ENCODE results near the gene LTA4H. TPM values are rescaled to one million over a fixed set of nuclear protein-coding genes. Genes with fewer than 3 reads are reported as not detected.

The LTA4H gene
- polyA plus RNA-seq, 1 experiment, result 93.6 TPM

DNA sequence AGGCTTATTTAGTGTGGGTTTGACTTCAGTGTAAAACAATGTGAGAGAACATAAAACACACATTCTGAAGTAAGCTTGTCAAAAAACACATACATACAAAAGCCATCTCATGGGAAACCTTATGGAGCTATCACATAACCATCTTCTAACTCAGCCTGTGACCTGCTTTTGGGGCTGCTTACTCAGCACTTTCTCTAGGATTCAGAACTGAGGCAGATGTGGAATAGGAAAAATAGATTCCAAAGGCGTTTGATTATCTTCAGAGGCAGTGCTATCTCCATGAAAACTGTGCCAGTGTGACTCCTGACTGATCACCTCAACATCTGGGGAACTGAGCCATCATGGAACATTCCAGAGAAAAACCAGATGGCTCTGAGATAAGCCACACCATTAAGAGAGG, 52.8 kb downstream of the LTA4H start:
- POLR2A ChIA-PET, result no interaction called here
- Histone ChIP-seq H3K27me3 (ENCODE audit: control insufficient read depth, insufficient read depth, low read length) (peaks cover 14% of the 10 kb centered on the region), H3K4me3 (ENCODE audit: low read depth, low read length) (no peak overlapping the region), H3K9me3 (ENCODE audit: control insufficient read depth, insufficient read depth, low read length) (no peaks in the 10 kb centered on the region), H3K27ac (ENCODE audit: low read depth, low read length) (no peak overlapping the region)
- TF ChIP-seq, protein P1, sequence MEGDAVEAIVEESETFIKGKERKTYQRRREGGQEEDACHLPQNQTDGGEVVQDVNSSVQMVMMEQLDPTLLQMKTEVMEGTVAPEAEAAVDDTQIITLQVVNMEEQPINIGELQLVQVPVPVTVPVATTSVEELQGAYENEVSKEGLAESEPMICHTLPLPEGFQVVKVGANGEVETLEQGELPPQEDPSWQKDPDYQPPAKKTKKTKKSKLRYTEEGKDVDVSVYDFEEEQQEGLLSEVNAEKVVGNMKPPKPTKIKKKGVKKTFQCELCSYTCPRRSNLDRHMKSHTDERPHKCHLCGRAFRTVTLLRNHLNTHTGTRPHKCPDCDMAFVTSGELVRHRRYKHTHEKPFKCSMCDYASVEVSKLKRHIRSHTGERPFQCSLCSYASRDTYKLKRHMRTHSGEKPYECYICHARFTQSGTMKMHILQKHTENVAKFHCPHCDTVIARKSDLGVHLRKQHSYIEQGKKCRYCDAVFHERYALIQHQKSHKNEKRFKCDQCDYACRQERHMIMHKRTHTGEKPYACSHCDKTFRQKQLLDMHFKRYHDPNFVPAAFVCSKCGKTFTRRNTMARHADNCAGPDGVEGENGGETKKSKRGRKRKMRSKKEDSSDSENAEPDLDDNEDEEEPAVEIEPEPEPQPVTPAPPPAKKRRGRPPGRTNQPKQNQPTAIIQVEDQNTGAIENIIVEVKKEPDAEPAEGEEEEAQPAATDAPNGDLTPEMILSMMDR (IDR thresholded peaks at IDR 0.05; ENCODE audit: low read depth, low read length), result no peak
- CTCF ChIA-PET, result no interaction called here
- no peak for DNase-seq (ENCODE audit: low read depth, low spot score)

DNA sequence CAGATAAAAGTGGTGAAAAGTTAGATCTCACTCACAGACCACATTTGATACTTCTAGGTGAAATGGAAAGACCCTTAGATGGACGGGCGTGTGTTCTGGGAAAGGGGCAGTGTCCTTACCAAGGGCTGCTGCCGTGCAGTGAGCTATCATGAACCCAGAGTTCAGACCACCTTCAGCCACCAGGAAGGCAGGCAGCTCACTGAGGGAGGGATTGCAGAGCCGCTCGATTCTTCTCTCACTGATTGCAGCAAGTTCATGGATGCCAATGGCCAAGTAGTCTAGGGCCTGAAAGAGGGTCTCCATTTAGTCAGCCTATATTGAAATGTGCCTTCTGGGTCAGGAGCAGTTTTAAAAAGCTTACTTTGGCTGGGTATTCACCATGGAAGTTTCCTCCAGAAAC, 55.0 kb downstream of the LTA4H start:
- ChIA-PET CTCF (no interaction called here), POLR2A (no interaction called here)
- Histone ChIP-seq H3K9me3 (ENCODE audit: control insufficient read depth, insufficient read depth, low read length) (peaks cover 3% of the 10 kb centered on the region; the same call in 1 of the 2 replicates), H3K27ac (ENCODE audit: low read depth, low read length) (no peak overlapping the region), H3K27me3 (ENCODE audit: control insufficient read depth, insufficient read depth, low read length) (peaks cover 7% of the 10 kb centered on the region), H3K4me3 (ENCODE audit: low read depth, low read length) (no peak overlapping the region)
- TF ChIP-seq, protein P1 (IDR thresholded peaks at IDR 0.05; ENCODE audit: low read depth, low read length), result no peak
- no peak for DNase-seq (ENCODE audit: low read depth, low spot score)

DNA sequence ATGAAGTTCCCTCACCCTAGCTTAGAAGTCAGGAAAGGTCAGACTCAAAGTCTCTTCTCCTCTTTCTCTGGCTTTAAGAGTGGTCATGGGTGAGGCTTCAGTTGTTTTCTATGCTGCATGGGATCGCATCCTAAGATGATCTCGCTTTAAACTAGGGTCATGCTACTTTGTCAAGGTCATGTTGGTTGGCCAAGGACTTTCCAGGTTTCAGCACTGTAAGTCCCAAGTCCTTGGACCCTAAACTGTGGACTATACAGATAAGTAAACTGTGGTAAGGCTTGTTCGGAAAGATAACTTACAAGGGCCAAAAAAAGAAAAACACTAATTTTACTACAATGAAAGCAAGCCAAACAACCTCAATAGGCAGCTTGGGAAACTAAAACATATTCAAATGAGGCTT, 56.6 kb downstream of the LTA4H start:
- POLR2A ChIA-PET, result no interaction called here
- CTCF ChIA-PET, result no interaction called here
- Histone ChIP-seq H3K9me3 (ENCODE audit: control insufficient read depth, insufficient read depth, low read length) (peaks cover 3% of the 10 kb centered on the region; the same call in 1 of the 2 replicates), H3K27me3 (ENCODE audit: control insufficient read depth, insufficient read depth, low read length) (peaks cover 7% of the 10 kb centered on the region), H3K4me3 (ENCODE audit: low read depth, low read length) (no peak overlapping the region), H3K27ac (ENCODE audit: low read depth, low read length) (no peak overlapping the region)
- no peak for DNase-seq (ENCODE audit: low read depth, low spot score)
- TF ChIP-seq, protein P1 (IDR thresholded peaks at IDR 0.05; ENCODE audit: low read depth, low read length), result no peak

DNA sequence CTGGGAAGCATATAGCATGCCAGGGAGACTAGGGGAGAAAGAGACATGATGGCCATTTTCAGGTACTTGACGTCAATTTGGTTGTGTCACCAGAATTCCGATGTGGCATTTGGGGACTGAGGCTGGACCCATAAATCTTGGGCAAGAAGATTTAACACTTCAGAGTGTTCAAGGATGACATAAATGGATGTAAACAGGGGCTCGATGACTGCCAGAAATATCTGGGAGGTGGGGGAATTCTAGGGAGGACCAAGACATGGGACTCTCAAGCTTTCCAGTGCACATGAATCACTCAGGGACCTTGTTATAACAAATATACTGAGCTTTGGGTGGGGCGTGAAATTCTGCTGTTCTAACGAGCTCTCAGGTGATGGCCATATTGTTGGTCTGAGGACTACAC, 57.0 kb downstream of the LTA4H start:
- POLR2A ChIA-PET, result no interaction called here
- TF ChIP-seq, protein P1 (IDR thresholded peaks at IDR 0.05; ENCODE audit: low read depth, low read length), result no peak
- Histone ChIP-seq H3K27me3 (ENCODE audit: control insufficient read depth, insufficient read depth, low read length) (peaks cover 7% of the 10 kb centered on the region), H3K27ac (ENCODE audit: low read depth, low read length) (no peak overlapping the region), H3K4me3 (ENCODE audit: low read depth, low read length) (no peak overlapping the region), H3K9me3 (ENCODE audit: control insufficient read depth, insufficient read depth, low read length) (peaks cover 3% of the 10 kb centered on the region; the same call in 1 of the 2 replicates)
- DNase-seq (ENCODE audit: low read depth, low spot score), result no peak
- CTCF ChIA-PET, result no interaction called here

DNA sequence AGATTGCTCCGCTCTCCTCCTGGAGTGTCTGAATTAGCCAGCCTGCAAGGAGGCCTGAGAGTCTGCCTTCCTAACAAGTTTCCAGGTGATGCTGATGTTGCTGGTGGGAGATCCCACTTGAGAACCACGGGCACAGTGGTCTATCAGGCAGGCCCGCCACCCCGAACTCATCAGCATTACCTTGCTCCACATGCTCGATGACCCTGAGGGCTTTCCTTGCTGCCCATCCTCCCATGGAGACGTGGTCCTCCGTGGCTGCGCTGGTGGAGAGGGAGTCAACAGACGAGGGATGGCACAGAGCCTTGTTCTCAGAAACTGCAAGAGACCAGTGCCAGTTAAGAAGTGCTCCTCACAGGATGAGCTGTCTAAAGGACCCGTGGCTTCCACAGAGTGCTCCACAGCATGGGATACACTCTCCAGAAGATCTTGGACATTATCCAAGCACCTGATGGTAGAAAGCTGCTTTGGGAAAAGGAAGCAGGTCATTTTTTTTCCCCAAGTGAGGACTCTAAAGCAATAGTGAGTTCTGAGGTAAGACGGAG, 57.6 kb downstream of the LTA4H start:
- Histone ChIP-seq H3K9me3 (ENCODE audit: control insufficient read depth, insufficient read depth, low read length) (peaks cover 3% of the 10 kb centered on the region; the same call in 1 of the 2 replicates), H3K27ac (ENCODE audit: low read depth, low read length) (no peak overlapping the region), H3K4me3 (ENCODE audit: low read depth, low read length) (no peak overlapping the region), H3K27me3 (ENCODE audit: control insufficient read depth, insufficient read depth, low read length) (peaks cover 7% of the 10 kb centered on the region)
- POLR2A ChIA-PET, result no interaction called here
- CTCF ChIA-PET, result no interaction called here
- TF ChIP-seq, protein P1 (IDR thresholded peaks at IDR 0.05; ENCODE audit: low read depth, low read length), result no peak
- no peak for DNase-seq (ENCODE audit: low read depth, low spot score)

Measured in AG04450 (cell line).